Measurements from ENCODE around the gene WNT7A. TPM values are rescaled to one million over a fixed set of nuclear protein-coding genes. Genes with fewer than 3 reads are reported as not detected.

The WNT7A gene
- total RNA-seq, 1 donor from 2014 or later, result not detected

- H3K4me3 Mint-ChIP-seq, result no peak overlapping the region
- H3K4me1 ChIP-seq, result no peaks in the 10 kb centered on the region
- no peaks in the 10 kb centered on the region for H3K36me3 Mint-ChIP-seq
- H2AFZ ChIP-seq (replicated peaks), result no peak overlapping the region
- no peak overlapping the region for H3K9ac ChIP-seq
- H3F3A ChIP-seq (ENCODE audit: low read depth), result no peaks in the 10 kb centered on the region
- no peak overlapping the region for H3K27ac Mint-ChIP-seq
- TF ChIP-seq, protein P1, sequence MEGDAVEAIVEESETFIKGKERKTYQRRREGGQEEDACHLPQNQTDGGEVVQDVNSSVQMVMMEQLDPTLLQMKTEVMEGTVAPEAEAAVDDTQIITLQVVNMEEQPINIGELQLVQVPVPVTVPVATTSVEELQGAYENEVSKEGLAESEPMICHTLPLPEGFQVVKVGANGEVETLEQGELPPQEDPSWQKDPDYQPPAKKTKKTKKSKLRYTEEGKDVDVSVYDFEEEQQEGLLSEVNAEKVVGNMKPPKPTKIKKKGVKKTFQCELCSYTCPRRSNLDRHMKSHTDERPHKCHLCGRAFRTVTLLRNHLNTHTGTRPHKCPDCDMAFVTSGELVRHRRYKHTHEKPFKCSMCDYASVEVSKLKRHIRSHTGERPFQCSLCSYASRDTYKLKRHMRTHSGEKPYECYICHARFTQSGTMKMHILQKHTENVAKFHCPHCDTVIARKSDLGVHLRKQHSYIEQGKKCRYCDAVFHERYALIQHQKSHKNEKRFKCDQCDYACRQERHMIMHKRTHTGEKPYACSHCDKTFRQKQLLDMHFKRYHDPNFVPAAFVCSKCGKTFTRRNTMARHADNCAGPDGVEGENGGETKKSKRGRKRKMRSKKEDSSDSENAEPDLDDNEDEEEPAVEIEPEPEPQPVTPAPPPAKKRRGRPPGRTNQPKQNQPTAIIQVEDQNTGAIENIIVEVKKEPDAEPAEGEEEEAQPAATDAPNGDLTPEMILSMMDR (IDR thresholded peaks at IDR 0.05), result no peak
- no peak for TF ChIP-seq EZH2 (IDR thresholded peaks at IDR 0.05)
- no peak for TF ChIP-seq EZH2phosphoT487 (IDR thresholded peaks at IDR 0.05)
- DNase-seq (ENCODE audit: low spot score), result no peak
- no peaks in the 10 kb centered on the region for H3K9me3 ChIP-seq (ENCODE audit: low read depth)
- no peak overlapping the region for H3K4me3 ChIP-seq
- H3K27me3 Mint-ChIP-seq (ENCODE audit: insufficient read depth, low read depth), result peaks cover 16% of the 10 kb centered on the region
- no peaks in the 10 kb centered on the region for H4K20me1 ChIP-seq (ENCODE audit: low read depth)
- H3K27me3 ChIP-seq, result peaks cover 69% of the 10 kb centered on the region
- H3K9me3 Mint-ChIP-seq, result no peaks in the 10 kb centered on the region
- no peak overlapping the region for H3K4me2 ChIP-seq
- no peak overlapping the region for H3K27ac ChIP-seq
- no peaks in the 10 kb centered on the region for H3K79me2 ChIP-seq (ENCODE audit: low read depth)
- no peaks in the 10 kb centered on the region for H3K36me3 ChIP-seq
- no peaks in the 10 kb centered on the region for H3K4me1 Mint-ChIP-seq
These were observed 8.7 kb upstream of the WNT7A start for GRCh38 chr3:13888576-13888975.

GRCh38 chr3:13887495-13888300 is 7.8 kb upstream of the WNT7A start:
- H3K4me2 ChIP-seq, result no peak overlapping the region
- Mint-ChIP-seq H3K4me3 (no peak overlapping the region), H3K27me3 (ENCODE audit: insufficient read depth, low read depth) (peaks cover 20% of the 10 kb centered on the region), H3K9me3 (no peaks in the 10 kb centered on the region), H3K27ac (no peak overlapping the region), H3K4me1 (no peaks in the 10 kb centered on the region), H3K36me3 (no peaks in the 10 kb centered on the region)
- H3K9ac ChIP-seq, result no peak overlapping the region
- TF ChIP-seq, protein P1 (IDR thresholded peaks at IDR 0.05), result no peak
- TF ChIP-seq EZH2phosphoT487 (IDR thresholded peaks at IDR 0.05) (no peak), EZH2 (IDR thresholded peaks at IDR 0.05) (no peak)
- H2AFZ ChIP-seq (replicated peaks), result no peak overlapping the region
- no peak overlapping the region for H3K27ac ChIP-seq
- H3K4me1 ChIP-seq, result no peaks in the 10 kb centered on the region
- H3K36me3 ChIP-seq, result no peaks in the 10 kb centered on the region
- peaks cover 71% of the 10 kb centered on the region for H3K27me3 ChIP-seq
- H3K4me3 ChIP-seq, result no peak overlapping the region
- no peak for DNase-seq (ENCODE audit: low spot score)
- no peaks in the 10 kb centered on the region for H3K9me3 ChIP-seq (ENCODE audit: low read depth)
- H3K79me2 ChIP-seq (ENCODE audit: low read depth), result no peaks in the 10 kb centered on the region
- no peaks in the 10 kb centered on the region for H3F3A ChIP-seq (ENCODE audit: low read depth)
- no peaks in the 10 kb centered on the region for H4K20me1 ChIP-seq (ENCODE audit: low read depth)

GRCh38 chr3:13886593-13887129 is 6.8 kb upstream of the WNT7A start:
- Histone ChIP-seq H3F3A (ENCODE audit: low read depth) (no peaks in the 10 kb centered on the region), H3K27me3 (peaks cover 82% of the 10 kb centered on the region), H3K9ac (no peak overlapping the region), H3K27ac (no peak overlapping the region), H4K20me1 (ENCODE audit: low read depth) (no peaks in the 10 kb centered on the region), H3K4me1 (no peaks in the 10 kb centered on the region), H3K79me2 (ENCODE audit: low read depth) (no peaks in the 10 kb centered on the region), H3K36me3 (no peaks in the 10 kb centered on the region), H2AFZ (replicated peaks) (no peak overlapping the region), H3K4me3 (no peak overlapping the region), H3K9me3 (ENCODE audit: low read depth) (no peaks in the 10 kb centered on the region), H3K4me2 (no peak overlapping the region)
- no peak for TF ChIP-seq EZH2 (IDR thresholded peaks at IDR 0.05)
- no peak for TF ChIP-seq EZH2phosphoT487 (IDR thresholded peaks at IDR 0.05)
- Mint-ChIP-seq H3K27me3 (ENCODE audit: insufficient read depth, low read depth) (peaks cover 27% of the 10 kb centered on the region), H3K27ac (no peak overlapping the region), H3K4me3 (no peak overlapping the region), H3K36me3 (no peaks in the 10 kb centered on the region), H3K4me1 (no peaks in the 10 kb centered on the region), H3K9me3 (no peaks in the 10 kb centered on the region)
- no peak for DNase-seq (ENCODE audit: low spot score)

GRCh38 chr3:13885704-13886010 is 5.8 kb upstream of the WNT7A start:
- no peak overlapping the region for H3K27ac ChIP-seq

More at GRCh38 chr3:13885704-13886010, 5.8 kb upstream of the WNT7A start:
- DNase-seq (ENCODE audit: low spot score), result no peak
- Mint-ChIP-seq H3K27ac (no peak overlapping the region), H3K4me3 (no peak overlapping the region), H3K4me1 (no peaks in the 10 kb centered on the region), H3K27me3 (ENCODE audit: insufficient read depth, low read depth) (peaks cover 37% of the 10 kb centered on the region), H3K9me3 (no peaks in the 10 kb centered on the region), H3K36me3 (no peaks in the 10 kb centered on the region)
- Histone ChIP-seq H4K20me1 (ENCODE audit: low read depth) (no peaks in the 10 kb centered on the region), H3K27me3 (peaks cover 92% of the 10 kb centered on the region), H3K4me3 (no peak overlapping the region), H2AFZ (replicated peaks) (no peak overlapping the region), H3K36me3 (no peaks in the 10 kb centered on the region), H3K79me2 (ENCODE audit: low read depth) (no peaks in the 10 kb centered on the region), H3K9me3 (ENCODE audit: low read depth) (no peaks in the 10 kb centered on the region), H3K4me1 (no peaks in the 10 kb centered on the region), H3F3A (ENCODE audit: low read depth) (no peaks in the 10 kb centered on the region), H3K4me2 (no peak overlapping the region), H3K9ac (no peak overlapping the region)
- TF ChIP-seq EZH2phosphoT487 (IDR thresholded peaks at IDR 0.05), result no peak
- TF ChIP-seq, protein P1 (IDR thresholded peaks at IDR 0.05), result peak; percentile 1
- TF ChIP-seq EZH2 (IDR thresholded peaks at IDR 0.05), result no peak

Data from neural progenitor cell (in vitro differentiated cells).